Measurements from ENCODE around the gene FAM240A. TPM values are rescaled to one million over a fixed set of nuclear protein-coding genes. Genes with fewer than 3 reads are reported as not detected.

The FAM240A gene
- total and polyA plus RNA-seq, 2 experiments from 2014 or later, result 0.18 TPM; not detected in 1

GRCh38 chr3:46571684-46572083 lies 40.6 kb upstream of the FAM240A start (continued):
- TF ChIP-seq, protein P1, sequence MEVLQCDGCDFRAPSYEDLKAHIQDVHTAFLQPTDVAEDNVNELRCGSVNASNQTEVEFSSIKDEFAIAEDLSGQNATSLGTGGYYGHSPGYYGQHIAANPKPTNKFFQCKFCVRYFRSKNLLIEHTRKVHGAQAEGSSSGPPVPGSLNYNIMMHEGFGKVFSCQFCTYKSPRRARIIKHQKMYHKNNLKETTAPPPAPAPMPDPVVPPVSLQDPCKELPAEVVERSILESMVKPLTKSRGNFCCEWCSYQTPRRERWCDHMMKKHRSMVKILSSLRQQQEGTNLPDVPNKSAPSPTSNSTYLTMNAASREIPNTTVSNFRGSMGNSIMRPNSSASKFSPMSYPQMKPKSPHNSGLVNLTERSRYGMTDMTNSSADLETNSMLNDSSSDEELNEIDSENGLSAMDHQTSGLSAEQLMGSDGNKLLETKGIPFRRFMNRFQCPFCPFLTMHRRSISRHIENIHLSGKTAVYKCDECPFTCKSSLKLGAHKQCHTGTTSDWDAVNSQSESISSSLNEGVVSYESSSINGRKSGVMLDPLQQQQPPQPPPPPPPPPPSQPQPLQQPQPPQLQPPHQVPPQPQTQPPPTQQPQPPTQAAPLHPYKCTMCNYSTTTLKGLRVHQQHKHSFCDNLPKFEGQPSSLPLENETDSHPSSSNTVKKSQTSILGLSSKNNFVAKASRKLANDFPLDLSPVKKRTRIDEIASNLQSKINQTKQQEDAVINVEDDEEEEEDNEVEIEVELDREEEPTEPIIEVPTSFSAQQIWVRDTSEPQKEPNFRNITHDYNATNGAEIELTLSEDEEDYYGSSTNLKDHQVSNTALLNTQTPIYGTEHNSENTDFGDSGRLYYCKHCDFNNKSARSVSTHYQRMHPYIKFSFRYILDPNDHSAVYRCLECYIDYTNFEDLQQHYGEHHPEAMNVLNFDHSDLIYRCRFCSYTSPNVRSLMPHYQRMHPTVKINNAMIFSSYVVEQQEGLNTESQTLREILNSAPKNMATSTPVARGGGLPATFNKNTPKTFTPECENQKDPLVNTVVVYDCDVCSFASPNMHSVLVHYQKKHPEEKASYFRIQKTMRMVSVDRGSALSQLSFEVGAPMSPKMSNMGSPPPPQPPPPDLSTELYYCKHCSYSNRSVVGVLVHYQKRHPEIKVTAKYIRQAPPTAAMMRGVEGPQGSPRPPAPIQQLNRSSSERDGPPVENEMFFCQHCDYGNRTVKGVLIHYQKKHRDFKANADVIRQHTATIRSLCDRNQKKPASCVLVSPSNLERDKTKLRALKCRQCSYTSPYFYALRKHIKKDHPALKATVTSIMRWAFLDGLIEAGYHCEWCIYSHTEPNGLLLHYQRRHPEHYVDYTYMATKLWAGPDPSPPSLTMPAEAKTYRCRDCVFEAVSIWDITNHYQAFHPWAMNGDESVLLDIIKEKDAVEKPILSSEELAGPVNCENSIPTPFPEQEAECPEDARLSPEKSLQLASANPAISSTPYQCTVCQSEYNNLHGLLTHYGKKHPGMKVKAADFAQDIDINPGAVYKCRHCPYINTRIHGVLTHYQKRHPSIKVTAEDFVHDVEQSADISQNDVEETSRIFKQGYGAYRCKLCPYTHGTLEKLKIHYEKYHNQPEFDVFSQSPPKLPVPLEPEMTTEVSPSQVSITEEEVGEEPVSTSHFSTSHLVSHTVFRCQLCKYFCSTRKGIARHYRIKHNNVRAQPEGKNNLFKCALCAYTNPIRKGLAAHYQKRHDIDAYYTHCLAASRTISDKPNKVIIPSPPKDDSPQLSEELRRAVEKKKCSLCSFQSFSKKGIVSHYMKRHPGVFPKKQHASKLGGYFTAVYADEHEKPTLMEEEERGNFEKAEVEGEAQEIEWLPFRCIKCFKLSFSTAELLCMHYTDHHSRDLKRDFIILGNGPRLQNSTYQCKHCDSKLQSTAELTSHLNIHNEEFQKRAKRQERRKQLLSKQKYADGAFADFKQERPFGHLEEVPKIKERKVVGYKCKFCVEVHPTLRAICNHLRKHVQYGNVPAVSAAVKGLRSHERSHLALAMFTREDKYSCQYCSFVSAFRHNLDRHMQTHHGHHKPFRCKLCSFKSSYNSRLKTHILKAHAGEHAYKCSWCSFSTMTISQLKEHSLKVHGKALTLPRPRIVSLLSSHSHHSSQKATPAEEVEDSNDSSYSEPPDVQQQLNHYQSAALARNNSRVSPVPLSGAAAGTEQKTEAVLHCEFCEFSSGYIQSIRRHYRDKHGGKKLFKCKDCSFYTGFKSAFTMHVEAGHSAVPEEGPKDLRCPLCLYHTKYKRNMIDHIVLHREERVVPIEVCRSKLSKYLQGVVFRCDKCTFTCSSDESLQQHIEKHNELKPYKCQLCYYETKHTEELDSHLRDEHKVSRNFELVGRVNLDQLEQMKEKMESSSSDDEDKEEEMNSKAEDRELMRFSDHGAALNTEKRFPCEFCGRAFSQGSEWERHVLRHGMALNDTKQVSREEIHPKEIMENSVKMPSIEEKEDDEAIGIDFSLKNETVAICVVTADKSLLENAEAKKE (CRISPR knock-in tag; IDR thresholded peaks at IDR 0.05), result no peak
- TF ChIP-seq ETS1 (IDR thresholded peaks at IDR 0.05) (no peak), EZH2 (IDR thresholded peaks at IDR 0.05; ENCODE audit: low read depth, unreplicated experiment) (no peak), JUNB (IDR thresholded peaks at IDR 0.05; ENCODE audit: unreplicated experiment) (no peak)
- TF ChIP-seq, protein P2, sequence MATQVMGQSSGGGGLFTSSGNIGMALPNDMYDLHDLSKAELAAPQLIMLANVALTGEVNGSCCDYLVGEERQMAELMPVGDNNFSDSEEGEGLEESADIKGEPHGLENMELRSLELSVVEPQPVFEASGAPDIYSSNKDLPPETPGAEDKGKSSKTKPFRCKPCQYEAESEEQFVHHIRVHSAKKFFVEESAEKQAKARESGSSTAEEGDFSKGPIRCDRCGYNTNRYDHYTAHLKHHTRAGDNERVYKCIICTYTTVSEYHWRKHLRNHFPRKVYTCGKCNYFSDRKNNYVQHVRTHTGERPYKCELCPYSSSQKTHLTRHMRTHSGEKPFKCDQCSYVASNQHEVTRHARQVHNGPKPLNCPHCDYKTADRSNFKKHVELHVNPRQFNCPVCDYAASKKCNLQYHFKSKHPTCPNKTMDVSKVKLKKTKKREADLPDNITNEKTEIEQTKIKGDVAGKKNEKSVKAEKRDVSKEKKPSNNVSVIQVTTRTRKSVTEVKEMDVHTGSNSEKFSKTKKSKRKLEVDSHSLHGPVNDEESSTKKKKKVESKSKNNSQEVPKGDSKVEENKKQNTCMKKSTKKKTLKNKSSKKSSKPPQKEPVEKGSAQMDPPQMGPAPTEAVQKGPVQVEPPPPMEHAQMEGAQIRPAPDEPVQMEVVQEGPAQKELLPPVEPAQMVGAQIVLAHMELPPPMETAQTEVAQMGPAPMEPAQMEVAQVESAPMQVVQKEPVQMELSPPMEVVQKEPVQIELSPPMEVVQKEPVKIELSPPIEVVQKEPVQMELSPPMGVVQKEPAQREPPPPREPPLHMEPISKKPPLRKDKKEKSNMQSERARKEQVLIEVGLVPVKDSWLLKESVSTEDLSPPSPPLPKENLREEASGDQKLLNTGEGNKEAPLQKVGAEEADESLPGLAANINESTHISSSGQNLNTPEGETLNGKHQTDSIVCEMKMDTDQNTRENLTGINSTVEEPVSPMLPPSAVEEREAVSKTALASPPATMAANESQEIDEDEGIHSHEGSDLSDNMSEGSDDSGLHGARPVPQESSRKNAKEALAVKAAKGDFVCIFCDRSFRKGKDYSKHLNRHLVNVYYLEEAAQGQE (IDR thresholded peaks at IDR 0.05; ENCODE audit: unreplicated experiment), result no peak

All from GM23338 (cell line).